GM23338 (cell line): ENCODE measurements around the gene ATAD2B.

Source experiments
- EZH2 ChIP-seq: fragments of 200-600 bp; sonication (generic); IDR thresholded peaks from one replicate; pipeline ENCODE4 v1.8.0; 2017; ENCODE audit warnings: antibody characterized with exemption, mild to moderate bottlenecking, low read depth; ENCODE audit not compliant: unreplicated experiment
- EZH2phosphoT487 ChIP-seq: fragments of 200-600 bp; sonication (generic); IDR thresholded peaks from one replicate; pipeline ENCODE4 v1.8.1; 2018; ENCODE audit warnings: antibody characterized with exemption; ENCODE audit not compliant: unreplicated experiment
- POLR2AphosphoS5 ChIP-seq: IDR thresholded peaks from 2 replicates; pipeline ENCODE4 v1.6.1; 2016; ENCODE audit warnings: antibody characterized with exemption, low read depth
- TF ChIP-seq, protein P1 (sequence below), 2 experiments: fragments of 200-600 bp in 1 of 2; sonication (generic) in 1 of 2; conservative IDR thresholded peaks; 2 replicates each; pipeline versions ENCODE4 v1.5.1 to v1.6.1; 2016 to 2017; ENCODE audit warnings: antibody characterized with exemption in 2 of 2, low read depth in 2 of 2, mild to moderate bottlenecking in 2 of 2, moderate library complexity in 1 of 2
- TF ChIP-seq, protein P2 (sequence below): IDR thresholded peaks from 2 replicates; pipeline ENCODE4 v1.6.1; 2016; ENCODE audit warnings: antibody characterized with exemption
- TF ChIP-seq, protein P3 (sequence below): IDR thresholded peaks from one replicate; pipeline ENCODE4 v1.6.1; 2018; ENCODE audit warnings: antibody characterized with exemption; ENCODE audit not compliant: unreplicated experiment

- TF ChIP-seq, protein P1, sequence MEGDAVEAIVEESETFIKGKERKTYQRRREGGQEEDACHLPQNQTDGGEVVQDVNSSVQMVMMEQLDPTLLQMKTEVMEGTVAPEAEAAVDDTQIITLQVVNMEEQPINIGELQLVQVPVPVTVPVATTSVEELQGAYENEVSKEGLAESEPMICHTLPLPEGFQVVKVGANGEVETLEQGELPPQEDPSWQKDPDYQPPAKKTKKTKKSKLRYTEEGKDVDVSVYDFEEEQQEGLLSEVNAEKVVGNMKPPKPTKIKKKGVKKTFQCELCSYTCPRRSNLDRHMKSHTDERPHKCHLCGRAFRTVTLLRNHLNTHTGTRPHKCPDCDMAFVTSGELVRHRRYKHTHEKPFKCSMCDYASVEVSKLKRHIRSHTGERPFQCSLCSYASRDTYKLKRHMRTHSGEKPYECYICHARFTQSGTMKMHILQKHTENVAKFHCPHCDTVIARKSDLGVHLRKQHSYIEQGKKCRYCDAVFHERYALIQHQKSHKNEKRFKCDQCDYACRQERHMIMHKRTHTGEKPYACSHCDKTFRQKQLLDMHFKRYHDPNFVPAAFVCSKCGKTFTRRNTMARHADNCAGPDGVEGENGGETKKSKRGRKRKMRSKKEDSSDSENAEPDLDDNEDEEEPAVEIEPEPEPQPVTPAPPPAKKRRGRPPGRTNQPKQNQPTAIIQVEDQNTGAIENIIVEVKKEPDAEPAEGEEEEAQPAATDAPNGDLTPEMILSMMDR (conservative IDR thresholded peaks at IDR 0.05; ENCODE audit: low read depth in 2 of 2) = no peak
- TF ChIP-seq POLR2AphosphoS5 (no peak), EZH2 (no peak), EZH2phosphoT487 (no peak)
- TF ChIP-seq, protein P2, sequence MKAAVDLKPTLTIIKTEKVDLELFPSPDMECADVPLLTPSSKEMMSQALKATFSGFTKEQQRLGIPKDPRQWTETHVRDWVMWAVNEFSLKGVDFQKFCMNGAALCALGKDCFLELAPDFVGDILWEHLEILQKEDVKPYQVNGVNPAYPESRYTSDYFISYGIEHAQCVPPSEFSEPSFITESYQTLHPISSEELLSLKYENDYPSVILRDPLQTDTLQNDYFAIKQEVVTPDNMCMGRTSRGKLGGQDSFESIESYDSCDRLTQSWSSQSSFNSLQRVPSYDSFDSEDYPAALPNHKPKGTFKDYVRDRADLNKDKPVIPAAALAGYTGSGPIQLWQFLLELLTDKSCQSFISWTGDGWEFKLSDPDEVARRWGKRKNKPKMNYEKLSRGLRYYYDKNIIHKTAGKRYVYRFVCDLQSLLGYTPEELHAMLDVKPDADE = no peak
- TF ChIP-seq, protein P3, sequence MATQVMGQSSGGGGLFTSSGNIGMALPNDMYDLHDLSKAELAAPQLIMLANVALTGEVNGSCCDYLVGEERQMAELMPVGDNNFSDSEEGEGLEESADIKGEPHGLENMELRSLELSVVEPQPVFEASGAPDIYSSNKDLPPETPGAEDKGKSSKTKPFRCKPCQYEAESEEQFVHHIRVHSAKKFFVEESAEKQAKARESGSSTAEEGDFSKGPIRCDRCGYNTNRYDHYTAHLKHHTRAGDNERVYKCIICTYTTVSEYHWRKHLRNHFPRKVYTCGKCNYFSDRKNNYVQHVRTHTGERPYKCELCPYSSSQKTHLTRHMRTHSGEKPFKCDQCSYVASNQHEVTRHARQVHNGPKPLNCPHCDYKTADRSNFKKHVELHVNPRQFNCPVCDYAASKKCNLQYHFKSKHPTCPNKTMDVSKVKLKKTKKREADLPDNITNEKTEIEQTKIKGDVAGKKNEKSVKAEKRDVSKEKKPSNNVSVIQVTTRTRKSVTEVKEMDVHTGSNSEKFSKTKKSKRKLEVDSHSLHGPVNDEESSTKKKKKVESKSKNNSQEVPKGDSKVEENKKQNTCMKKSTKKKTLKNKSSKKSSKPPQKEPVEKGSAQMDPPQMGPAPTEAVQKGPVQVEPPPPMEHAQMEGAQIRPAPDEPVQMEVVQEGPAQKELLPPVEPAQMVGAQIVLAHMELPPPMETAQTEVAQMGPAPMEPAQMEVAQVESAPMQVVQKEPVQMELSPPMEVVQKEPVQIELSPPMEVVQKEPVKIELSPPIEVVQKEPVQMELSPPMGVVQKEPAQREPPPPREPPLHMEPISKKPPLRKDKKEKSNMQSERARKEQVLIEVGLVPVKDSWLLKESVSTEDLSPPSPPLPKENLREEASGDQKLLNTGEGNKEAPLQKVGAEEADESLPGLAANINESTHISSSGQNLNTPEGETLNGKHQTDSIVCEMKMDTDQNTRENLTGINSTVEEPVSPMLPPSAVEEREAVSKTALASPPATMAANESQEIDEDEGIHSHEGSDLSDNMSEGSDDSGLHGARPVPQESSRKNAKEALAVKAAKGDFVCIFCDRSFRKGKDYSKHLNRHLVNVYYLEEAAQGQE = no peak
Measured at GRCh38 chr2:23839919-23840578, 86.9 kb downstream of the ATAD2B start.
